GM23248 (cell line): ENCODE data around the gene RGL1.

Experiments
- EZH2 ChIP-seq: fragments of 200-600 bp; sonication (generic); IDR thresholded peaks from 2 replicates; pipeline ENCODE4 v1.6.1; 2018; ENCODE audit warnings: antibody characterized with exemption, mild to moderate bottlenecking; ENCODE audit not compliant: insufficient read depth, poor library complexity, severe bottlenecking
- EZH2phosphoT487 ChIP-seq: fragments of 200-600 bp; sonication (generic); IDR thresholded peaks from 2 replicates; pipeline ENCODE4 v1.6.1; 2018; ENCODE audit warnings: antibody characterized with exemption, moderate library complexity, mild to moderate bottlenecking, low read depth; ENCODE audit not compliant: insufficient read depth

- no peak for TF ChIP-seq EZH2phosphoT487
- TF ChIP-seq EZH2, result no peak
Observed at GRCh38 chr1:183905508-183906113, 100.7 kb downstream of the RGL1 start.
